Measurements from ENCODE around the gene OR10S1. TPM values are rescaled to one million over a fixed set of nuclear protein-coding genes. Genes with fewer than 3 reads are reported as not detected.

OR10S1 gene, protein sequence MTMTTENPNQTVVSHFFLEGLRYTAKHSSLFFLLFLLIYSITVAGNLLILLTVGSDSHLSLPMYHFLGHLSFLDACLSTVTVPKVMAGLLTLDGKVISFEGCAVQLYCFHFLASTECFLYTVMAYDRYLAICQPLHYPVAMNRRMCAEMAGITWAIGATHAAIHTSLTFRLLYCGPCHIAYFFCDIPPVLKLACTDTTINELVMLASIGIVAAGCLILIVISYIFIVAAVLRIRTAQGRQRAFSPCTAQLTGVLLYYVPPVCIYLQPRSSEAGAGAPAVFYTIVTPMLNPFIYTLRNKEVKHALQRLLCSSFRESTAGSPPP
- not detected in 2 replicates for total RNA-seq

DNA sequence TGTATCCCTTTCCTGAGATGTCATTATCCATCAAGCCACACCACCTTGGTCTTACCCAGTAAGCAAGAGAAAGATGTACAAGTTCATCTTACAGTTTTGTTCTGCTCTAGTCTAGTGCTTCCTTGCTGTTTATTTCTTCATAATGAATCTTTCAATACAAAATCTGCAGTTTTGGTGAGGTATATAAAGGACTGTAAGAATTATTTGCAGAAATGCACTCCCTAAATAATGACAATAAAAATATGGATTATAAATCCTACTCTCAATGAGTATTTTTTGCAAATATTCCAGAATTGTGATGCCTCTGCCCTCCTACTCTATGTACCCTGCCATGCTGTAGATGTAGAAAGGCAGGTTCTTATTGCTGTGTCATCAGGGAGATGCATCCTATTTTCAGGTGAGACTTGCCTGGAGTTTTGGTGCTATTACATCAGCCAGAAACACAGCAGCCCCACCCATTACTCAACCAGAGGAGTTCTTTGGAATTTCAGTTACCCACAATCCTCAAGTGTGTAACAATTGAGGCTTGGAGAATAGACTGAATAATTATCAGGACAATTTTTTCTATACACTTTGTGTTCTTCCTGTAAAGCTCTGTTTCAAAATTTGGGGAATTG, at the start of gene OR10S1:
TSS of gene OR10S1 (minus strand) at position 51 of the 617 bp plus-strand sequence. CDS start 117 bp downstream, outside the sequence.

DNA sequence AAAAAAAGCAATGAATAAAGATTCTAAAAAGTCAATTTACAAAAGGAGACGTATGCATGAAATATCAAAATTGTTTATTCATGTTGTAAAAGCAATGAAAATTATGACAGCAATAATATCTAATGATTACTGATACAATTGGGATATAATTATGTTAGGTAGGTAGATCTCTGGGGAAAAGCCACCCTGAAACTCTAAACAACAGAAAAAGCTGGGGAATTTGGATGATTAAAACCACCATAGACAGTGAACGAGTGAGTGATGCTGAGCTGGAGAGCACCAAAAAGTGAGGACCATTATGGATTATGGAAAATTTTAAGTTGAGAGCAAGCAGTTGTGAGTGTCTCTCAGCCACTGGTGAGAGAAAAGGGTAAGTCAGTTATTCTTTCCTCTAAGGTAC, 48.9 kb upstream of the OR10S1 start, which contains the start of gene OR10G8:
TSS of gene OR10G8 (plus strand) at position 301 of the 400 bp plus-strand sequence. CDS start 2,825 bp downstream, outside the sequence.

DNA sequence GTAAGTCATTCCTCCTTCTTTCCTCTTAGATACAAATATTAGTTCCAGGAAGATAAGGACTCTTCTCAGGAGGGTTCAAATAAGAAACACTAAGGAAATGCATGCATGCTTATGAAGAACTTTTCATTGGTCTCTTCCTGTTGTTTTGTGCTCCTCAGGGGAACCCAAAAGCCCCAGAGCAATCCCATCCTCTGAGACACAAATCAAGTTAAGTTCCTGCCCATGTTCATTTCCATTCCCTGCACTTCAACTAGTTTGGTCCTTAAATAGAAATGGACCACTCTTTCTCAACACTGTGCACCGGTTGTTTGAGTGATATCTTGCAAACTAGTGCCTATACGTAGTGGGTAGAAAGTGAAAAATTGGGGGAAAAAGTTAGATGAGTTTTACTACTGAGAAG, 35.1 kb upstream of the OR10S1 start, which contains the start of gene OR10G4:
TSS of gene OR10G4 (plus strand) at position 301 of the 400 bp plus-strand sequence. CDS start 2,578 bp downstream, outside the sequence.

DNA sequence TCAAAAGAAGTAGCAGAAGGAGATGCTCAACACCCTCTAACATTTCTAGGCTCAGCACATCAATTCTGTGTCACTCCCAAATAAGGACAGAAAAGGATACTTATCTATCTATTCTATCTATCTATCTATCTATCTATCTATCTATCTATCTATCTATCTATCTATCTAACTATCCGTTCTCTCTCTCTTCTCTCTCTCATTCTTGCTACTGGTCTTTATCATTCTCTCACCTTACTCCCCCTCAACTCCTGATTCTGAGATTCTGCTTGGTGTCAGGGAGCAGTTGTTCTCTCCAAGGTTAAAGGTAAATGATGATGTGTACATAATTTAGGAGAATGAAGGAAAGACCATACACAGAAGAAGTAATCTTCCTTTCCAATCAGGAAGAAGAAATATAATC, 17.5 kb upstream of the OR10S1 start, which contains the start of gene OR10G6:
TSS of gene OR10G6 (minus strand) at position 43 of the 400 bp plus-strand sequence. CDS start at position 43, 0 bp downstream.

DNA sequence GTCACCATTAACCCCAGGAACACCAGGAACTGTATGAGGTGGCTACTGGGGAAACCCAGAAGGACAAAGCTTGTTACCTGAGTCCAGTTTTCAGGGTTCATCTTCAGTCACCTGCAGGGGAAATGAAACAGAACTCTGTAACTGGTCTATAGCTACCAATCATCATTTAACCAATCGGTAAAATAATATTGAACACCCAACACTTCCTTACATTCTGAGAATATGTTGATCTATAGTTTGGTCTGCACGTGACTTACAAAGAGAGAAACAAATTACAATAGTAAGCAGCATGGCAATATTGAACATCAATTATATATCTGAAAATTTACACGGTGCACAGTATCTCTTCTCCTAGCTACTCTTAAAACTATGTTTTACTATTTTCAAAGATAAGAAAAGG, 33.8 kb downstream of the OR10S1 start, which contains the start of gene OR6T1:
TSS of gene OR6T1 (minus strand) at position 101 of the 400 bp plus-strand sequence. CDS start at position 101, 0 bp downstream.

DNA sequence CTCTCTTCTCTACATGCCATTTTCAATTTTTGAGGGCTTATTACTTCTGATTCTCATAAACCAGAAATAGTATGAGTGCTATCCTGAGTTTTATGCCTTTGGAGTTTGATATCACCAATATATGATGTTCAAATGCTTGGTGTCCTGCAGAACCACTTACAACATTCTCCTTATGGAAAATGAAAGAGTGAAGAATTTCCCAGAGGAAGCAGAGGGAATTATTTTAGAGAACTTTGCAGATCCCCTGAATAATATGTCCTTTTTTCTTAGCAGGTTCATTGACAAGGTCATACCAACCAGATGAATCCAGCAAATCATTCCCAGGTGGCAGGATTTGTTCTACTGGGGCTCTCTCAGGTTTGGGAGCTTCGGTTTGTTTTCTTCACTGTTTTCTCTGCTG, 38.3 kb downstream of the OR10S1 start, which contains the start of gene OR4D5:
TSS of gene OR4D5 (plus strand) at position 301 of the 400 bp plus-strand sequence. CDS start at position 301, 0 bp downstream.

Other genes with a start within 250 kb of the OR10S1 start
- gene ZNF202, start 236.1 kb downstream of the OR10S1 start, total RNA-seq, result 2.2 and 6.3 TPM in 2 replicates
- not detected in 2 replicates for gene OR6X1, start 223.3 kb downstream of the OR10S1 start, total RNA-seq
- gene OR6M1, start 171.4 kb downstream of the OR10S1 start, total RNA-seq, result not detected in 2 replicates
- not detected in 2 replicates for gene TMEM225, start 92.1 kb downstream of the OR10S1 start, total RNA-seq
- gene OR8D4, start 75.6 kb downstream of the OR10S1 start, total RNA-seq, result not detected in 2 replicates
- gene OR4D5, start 38.2 kb downstream of the OR10S1 start, total RNA-seq, result not detected in 2 replicates
- gene OR6T1, start 33.9 kb downstream of the OR10S1 start, total RNA-seq, result not detected in 2 replicates
- gene OR10G6, start 17.4 kb upstream of the OR10S1 start, total RNA-seq, result not detected in 2 replicates
- gene OR10G4, start 35.2 kb upstream of the OR10S1 start, total RNA-seq, result not detected in 2 replicates
- not detected in 2 replicates for gene OR10G9, start 45.2 kb upstream of the OR10S1 start, total RNA-seq
- not detected in 2 replicates for gene OR10G8, start 49.0 kb upstream of the OR10S1 start, total RNA-seq
- not detected in 2 replicates for gene OR10G7, start 63.5 kb upstream of the OR10S1 start, total RNA-seq
- 65.7 and 134 TPM in 2 replicates for gene VWA5A, start 137.7 kb upstream of the OR10S1 start, total RNA-seq
- not detected in 2 replicates for gene OR10D3, start 205.6 kb upstream of the OR10S1 start, total RNA-seq

Data from epithelial cell of alveolus of lung (primary cell).